Activated B cell treated with CpG ODN at 0.5 μM for 24 hours (primary cell): Measurements from ENCODE around the gene NPRL2. TPM values are rescaled to one million over a fixed set of nuclear protein-coding genes. Genes with fewer than 3 reads are reported as not detected.

Experiments used
- ATAC-seq: fragments of 200-7000 bp; cut with Tn5 transposase; one replicate; pipeline ENCODE4 v1.10.0; 2021; ENCODE audit warnings: low read depth, mild to moderate bottlenecking, moderate library complexity
- CTCF ChIA-PET: fragments of 350-600 bp; sonication (Branson Sonifier 250); formaldehyde crosslinking; loops from one replicate; lab custom pipeline; 2021; ENCODE audit warnings: antibody characterized with exemption; lab: Charles Lee
- POLR2A ChIA-PET: fragments of 350-600 bp; sonication (Branson Sonifier 250); formaldehyde crosslinking; loops from one replicate; lab custom pipeline; 2021; ENCODE audit warnings: antibody characterized with exemption; lab: Charles Lee
- DNase-seq: peaks from one replicate; pipeline ENCODE4 v3.0.0; 2022
- H3K27ac Mint-ChIP-seq: one replicate; pipeline ENCODE4 v1.8.0; 2020; ENCODE audit warnings: mixed read lengths
- H3K27me3 Mint-ChIP-seq: one replicate; pipeline ENCODE4 v1.8.0; 2021; ENCODE audit warnings: mixed read lengths
- H3K36me3 Mint-ChIP-seq: one replicate; pipeline ENCODE4 v1.8.0; 2021; ENCODE audit warnings: low read depth, mixed read lengths
- H3K4me1 Mint-ChIP-seq: one replicate; pipeline ENCODE4 v1.8.0; 2021; ENCODE audit warnings: mixed read lengths
- H3K4me3 Mint-ChIP-seq: one replicate; pipeline ENCODE4 v1.8.0; 2020; ENCODE audit warnings: mild to moderate bottlenecking, mixed read lengths
- H3K9me3 Mint-ChIP-seq: one replicate; pipeline ENCODE4 v1.8.0; 2020; ENCODE audit warnings: mixed read lengths
- CTCF ChIP-seq: fragments of 200-600 bp; IDR thresholded peaks from one replicate; pipeline ENCODE4 v1.8.0; 2022; ENCODE audit warnings: antibody characterized with exemption, mild to moderate bottlenecking
- intact Hi-C: fragments of 100-400 bp; cut with micrococcal nuclease; formaldehyde crosslinking; loops from one replicate; pipeline ENCODE4 v1.15.1; 2024
- total RNA-seq: library from RNA; stranded (reverse); gene quantifications from 2 replicates; pipeline ENCODE4 v1.2.3, GENCODE V29; 2022

Gene NPRL2
- total RNA-seq, 1 donor from 2014 or later, result 23.6 TPM

- ChIA-PET CTCF (no interaction called here), POLR2A (no interaction called here)
- no peak for ATAC-seq
- Mint-ChIP-seq H3K27ac (no peak overlapping the region), H3K36me3 (no peaks in the 10 kb centered on the region), H3K4me3 (no peak overlapping the region), H3K27me3 (peaks cover 2% of the 10 kb centered on the region), H3K9me3 (no peaks in the 10 kb centered on the region), H3K4me1 (no peaks in the 10 kb centered on the region)
- no peak for DNase-seq
- TF ChIP-seq CTCF, result no peak
- intact Hi-C loops, result no loop called here
These were observed 22.8 kb upstream of the NPRL2 start for GRCh38 chr3:50373146-50374051.

GRCh38 chr3:50372349-50372748, 21.8 kb upstream of the NPRL2 start:
- CTCF ChIA-PET, result no interaction called here
- no peak for TF ChIP-seq CTCF

GRCh38 chr3:50371133-50371685, 20.6 kb upstream of the NPRL2 start:
- intact Hi-C loops, result no loop called here
- H3K9me3 Mint-ChIP-seq, result no peaks in the 10 kb centered on the region
- peaks cover 2% of the 10 kb centered on the region for H3K27me3 Mint-ChIP-seq
- no peak overlapping the region for H3K4me3 Mint-ChIP-seq
- ChIA-PET CTCF (no interaction called here), POLR2A (no interaction called here)
- no peak for DNase-seq
- no peaks in the 10 kb centered on the region for H3K36me3 Mint-ChIP-seq
- H3K27ac Mint-ChIP-seq, result no peak overlapping the region
- ATAC-seq, result no peak
- no peak for TF ChIP-seq CTCF
- H3K4me1 Mint-ChIP-seq, result peaks cover 2% of the 10 kb centered on the region

More at GRCh38 chr3:50372349-50372748, 21.8 kb upstream of the NPRL2 start:
- H3K4me3 Mint-ChIP-seq, result no peak overlapping the region
- no peak overlapping the region for H3K27ac Mint-ChIP-seq
- H3K9me3 Mint-ChIP-seq, result no peaks in the 10 kb centered on the region
- no peak for ATAC-seq
- H3K27me3 Mint-ChIP-seq, result peaks cover 2% of the 10 kb centered on the region
- POLR2A ChIA-PET, result interaction anchor here (0.6 kb wide), 1 partner anchor 1102 kb away, joined by 3 read pairs; no protein-coding TSS in a partner anchor
- no peak for DNase-seq
- H3K4me1 Mint-ChIP-seq, result no peaks in the 10 kb centered on the region
- no peaks in the 10 kb centered on the region for H3K36me3 Mint-ChIP-seq
- intact Hi-C loops, result no loop called here

GRCh38 chr3:50370594-50370993, 20.0 kb upstream of the NPRL2 start:
- no peak for ATAC-seq
- H3K4me1 Mint-ChIP-seq, result peaks cover 8% of the 10 kb centered on the region
- H3K4me3 Mint-ChIP-seq, result no peak overlapping the region
- H3K27me3 Mint-ChIP-seq, result peaks cover 2% of the 10 kb centered on the region
- TF ChIP-seq CTCF, result no peak
- no peak for DNase-seq
- CTCF ChIA-PET, result interaction anchor here (1.2 kb wide), 1 partner anchor 171 kb away, joined by 4 read pairs; no protein-coding TSS in a partner anchor
- POLR2A ChIA-PET, result no interaction called here
- no peaks in the 10 kb centered on the region for H3K9me3 Mint-ChIP-seq
- intact Hi-C loops, result no loop called here
- no peaks in the 10 kb centered on the region for H3K36me3 Mint-ChIP-seq
- H3K27ac Mint-ChIP-seq, result no peak overlapping the region

GRCh38 chr3:50369012-50369670, 18.6 kb upstream of the NPRL2 start:
- H3K4me1 Mint-ChIP-seq, result peaks cover 17% of the 10 kb centered on the region
- H3K27ac Mint-ChIP-seq, result no peak overlapping the region
- H3K27me3 Mint-ChIP-seq, result peaks cover 2% of the 10 kb centered on the region
- no peak for DNase-seq
- H3K9me3 Mint-ChIP-seq, result no peaks in the 10 kb centered on the region
- no peak for ATAC-seq
- no peak overlapping the region for H3K4me3 Mint-ChIP-seq
- ChIA-PET CTCF (no interaction called here), POLR2A (no interaction called here)
- H3K36me3 Mint-ChIP-seq, result no peaks in the 10 kb centered on the region
- intact Hi-C loops, result no loop called here
- TF ChIP-seq CTCF, result no peak
